Measurements from ENCODE around the gene VPREB3.

Gene VPREB3

GRCh38 chr22:23781065-23781464 lies 26.8 kb upstream of the VPREB3 start:
- no peaks in the 10 kb centered on the region for H3K36me3 ChIP-seq (ENCODE audit: insufficient read depth)
- no peaks in the 10 kb centered on the region for H3K27me3 ChIP-seq (ENCODE audit: insufficient read depth, low read depth)
- H3K79me2 ChIP-seq (ENCODE audit: insufficient read depth, low read depth), result no peaks in the 10 kb centered on the region
- H4K20me1 ChIP-seq (ENCODE audit: insufficient read depth), result no peaks in the 10 kb centered on the region
- peaks cover 17% of the 10 kb centered on the region for H3K4me1 ChIP-seq (ENCODE audit: low read depth, poor library complexity, severe bottlenecking)
- H2AFZ ChIP-seq (ENCODE audit: low read depth), result no peak overlapping the region
- no peak overlapping the region for H3K4me3 ChIP-seq (IDR thresholded peaks at IDR 0.05; ENCODE audit: insufficient read depth, low read depth, low read length)
- no peak overlapping the region for H3K9ac ChIP-seq
- no peak overlapping the region for H3K4me2 ChIP-seq
- TF ChIP-seq CTCF (conservative IDR thresholded peaks at IDR 0.05; ENCODE audit: low read depth, low read length), result no peak
- H3K27ac ChIP-seq, result no peak overlapping the region

GRCh38 chr22:23780146-23780748 lies 26.0 kb upstream of the VPREB3 start:
- no peaks in the 10 kb centered on the region for H3K27me3 ChIP-seq (ENCODE audit: insufficient read depth, low read depth)

GRCh38 chr22:23779731-23780130 lies 25.5 kb upstream of the VPREB3 start:
- Histone ChIP-seq H4K20me1 (ENCODE audit: insufficient read depth) (no peaks in the 10 kb centered on the region), H3K4me2 (no peak overlapping the region), H3K27me3 (ENCODE audit: insufficient read depth, low read depth) (no peaks in the 10 kb centered on the region), H3K9ac (no peak overlapping the region), H2AFZ (ENCODE audit: low read depth) (no peak overlapping the region), H3K79me2 (ENCODE audit: insufficient read depth, low read depth) (no peaks in the 10 kb centered on the region), H3K27ac (no peak overlapping the region), H3K4me1 (ENCODE audit: low read depth, poor library complexity, severe bottlenecking) (peaks cover 9% of the 10 kb centered on the region), H3K4me3 (IDR thresholded peaks at IDR 0.05; ENCODE audit: insufficient read depth, low read depth, low read length) (no peak overlapping the region), H3K36me3 (ENCODE audit: insufficient read depth) (no peaks in the 10 kb centered on the region)
- no peak for TF ChIP-seq CTCF (conservative IDR thresholded peaks at IDR 0.05; ENCODE audit: low read depth, low read length)

More at GRCh38 chr22:23780146-23780748, 26.0 kb upstream of the VPREB3 start:
- no peaks in the 10 kb centered on the region for H3K79me2 ChIP-seq (ENCODE audit: insufficient read depth, low read depth)
- peaks cover 10% of the 10 kb centered on the region for H3K4me1 ChIP-seq (ENCODE audit: low read depth, poor library complexity, severe bottlenecking)
- no peak overlapping the region for H3K4me3 ChIP-seq (IDR thresholded peaks at IDR 0.05; ENCODE audit: insufficient read depth, low read depth, low read length)
- H3K27ac ChIP-seq, result no peak overlapping the region
- H4K20me1 ChIP-seq (ENCODE audit: insufficient read depth), result no peaks in the 10 kb centered on the region
- no peak overlapping the region for H2AFZ ChIP-seq (ENCODE audit: low read depth)
- TF ChIP-seq CTCF (conservative IDR thresholded peaks at IDR 0.05; ENCODE audit: low read depth, low read length), result no peak
- no peak overlapping the region for H3K9ac ChIP-seq
- no peak overlapping the region for H3K4me2 ChIP-seq
- H3K36me3 ChIP-seq (ENCODE audit: insufficient read depth), result no peaks in the 10 kb centered on the region

GRCh38 chr22:23779083-23779482 lies 24.9 kb upstream of the VPREB3 start:
- Histone ChIP-seq H3K4me1 (ENCODE audit: low read depth, poor library complexity, severe bottlenecking) (peaks cover 2% of the 10 kb centered on the region), H3K9ac (no peak overlapping the region), H3K27me3 (ENCODE audit: insufficient read depth, low read depth) (no peaks in the 10 kb centered on the region), H4K20me1 (ENCODE audit: insufficient read depth) (no peaks in the 10 kb centered on the region), H3K4me3 (IDR thresholded peaks at IDR 0.05; ENCODE audit: insufficient read depth, low read depth, low read length) (no peak overlapping the region), H3K27ac (no peak overlapping the region), H3K79me2 (ENCODE audit: insufficient read depth, low read depth) (no peaks in the 10 kb centered on the region), H2AFZ (ENCODE audit: low read depth) (no peak overlapping the region), H3K4me2 (no peak overlapping the region), H3K36me3 (ENCODE audit: insufficient read depth) (no peaks in the 10 kb centered on the region)
- TF ChIP-seq CTCF (conservative IDR thresholded peaks at IDR 0.05; ENCODE audit: low read depth, low read length), result no peak

Data from KMS-11 (cell line).